GM12891 (cell line): ENCODE measurements around the gene MROH9.

Experiments used
- DNase-seq: peaks from one replicate; pipeline ENCODE4 v3.0.0; 2011; ENCODE audit warnings: low spot score; ENCODE audit not compliant: insufficient read length
- FAIRE-seq: peaks from 2 replicates; lab custom pipeline; 2011; peaks lifted over from hg19 to GRCh38; lab: Jason Lieb, UNC
- PAX5 ChIP-seq: IDR thresholded peaks from 2 replicates; pipeline ENCODE4 v1.6.1; 2011; ENCODE audit warnings: low read length, moderate library complexity, mild to moderate bottlenecking; ENCODE audit not compliant: insufficient read depth, severe bottlenecking
- POLR2A ChIP-seq: IDR thresholded peaks from 2 replicates; pipeline ENCODE4 v1.6.1; 2011; ENCODE audit warnings: low read depth, low read length, control low read depth
- POLR2AphosphoS5 ChIP-seq: IDR thresholded peaks from 2 replicates; pipeline ENCODE4 v1.6.1; 2011; ENCODE audit warnings: low read depth, low read length, control low read depth
- POU2F2 ChIP-seq: IDR thresholded peaks from 2 replicates; pipeline ENCODE4 v1.6.1; 2011; ENCODE audit warnings: low read depth, mild to moderate bottlenecking, control low read depth, low read length, moderate library complexity
- SPI1 ChIP-seq: IDR thresholded peaks from 2 replicates; pipeline ENCODE4 v1.6.1; 2011; ENCODE audit warnings: low read depth, low read length, control low read depth
- TAF1 ChIP-seq: IDR thresholded peaks from 2 replicates; pipeline ENCODE4 v1.6.1; 2011; ENCODE audit warnings: low read depth, low read length, control low read depth

MROH9 gene

GRCh38 chr1:171107262-171107940 lies 172.1 kb downstream of the MROH9 start:
- no peak for DNase-seq
- TF ChIP-seq PAX5 = no peak
- no peak for TF ChIP-seq POLR2A
- TF ChIP-seq TAF1 = no peak
- TF ChIP-seq SPI1 = no peak
- TF ChIP-seq POLR2AphosphoS5 = no peak
- TF ChIP-seq POU2F2 = no peak
- FAIRE-seq = no peak

GRCh38 chr1:171107969-171108368 lies 172.6 kb downstream of the MROH9 start:
- TF ChIP-seq POU2F2 = no peak
- TF ChIP-seq POLR2A = no peak
- no peak for TF ChIP-seq POLR2AphosphoS5
- TF ChIP-seq TAF1 = no peak
- no peak for TF ChIP-seq SPI1
- TF ChIP-seq PAX5 = no peak
- FAIRE-seq = no peak
- no peak for DNase-seq

DNA sequence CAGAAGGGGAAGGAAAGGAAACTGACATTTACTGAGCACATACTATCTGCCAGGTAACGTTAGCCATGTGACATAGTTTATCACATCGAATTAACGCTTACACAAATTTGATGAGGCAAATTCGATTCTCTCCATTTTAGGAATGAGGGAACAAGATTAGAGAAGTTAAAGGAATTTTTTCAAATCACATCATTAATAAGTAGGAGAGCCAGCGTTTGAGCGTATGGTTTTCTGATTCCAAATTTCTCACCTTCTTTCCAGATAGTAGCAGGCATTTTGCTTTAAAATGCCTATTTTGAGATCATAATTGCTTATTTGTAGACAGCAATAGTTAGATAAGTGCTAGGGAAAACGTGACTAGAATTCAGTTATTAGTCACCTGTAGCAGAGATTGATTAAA lies 174.6 kb downstream of the MROH9 start:
- FAIRE-seq = no peak
- DNase-seq = no peak
- TF ChIP-seq POU2F2 = no peak

GRCh38 chr1:171110621-171111326 lies 175.4 kb downstream of the MROH9 start:
- DNase-seq = no peak
- no peak for TF ChIP-seq SPI1
- no peak for TF ChIP-seq PAX5
- TF ChIP-seq POLR2AphosphoS5 = no peak
- no peak for TF ChIP-seq POLR2A
- FAIRE-seq = no peak

GRCh38 chr1:171112119-171112518 lies 176.8 kb downstream of the MROH9 start:
- DNase-seq = no peak
- no peak for FAIRE-seq
- TF ChIP-seq POLR2AphosphoS5 = no peak
- TF ChIP-seq SPI1 = no peak
- TF ChIP-seq POU2F2 = no peak
- TF ChIP-seq POLR2A = no peak
- no peak for TF ChIP-seq TAF1
- TF ChIP-seq PAX5 = no peak

GRCh38 chr1:171113382-171113781 lies 178.0 kb downstream of the MROH9 start:
- TF ChIP-seq POU2F2 = no peak
- TF ChIP-seq PAX5 = no peak
- no peak for TF ChIP-seq SPI1
- no peak for TF ChIP-seq POLR2A
- TF ChIP-seq POLR2AphosphoS5 = no peak
- no peak for TF ChIP-seq TAF1
- FAIRE-seq = no peak
- no peak for DNase-seq
